Medulla oblongata (tissue), 1 donor: ENCODE measurements around the gene RPEL1.

Source experiments
- DNase-seq: peaks from one replicate; pipeline ENCODE4 v3.0.0-alpha.2; 2015; ENCODE audit errors: extremely low spot score

Gene RPEL1

GRCh38 chr10:103278862-103279298, 33.2 kb downstream of the RPEL1 start:
- DNase-seq, result no peak

GRCh38 chr10:103280031-103280430, 34.3 kb downstream of the RPEL1 start:
- DNase-seq, result no peak

- no peak for DNase-seq
These were observed 34.8 kb downstream of the RPEL1 start for GRCh38 chr10:103280506-103280905.

- DNase-seq, result no peak
These were observed 36.1 kb downstream of the RPEL1 start for GRCh38 chr10:103281753-103282152.

GRCh38 chr10:103282961-103283360, 37.3 kb downstream of the RPEL1 start:
- DNase-seq, result no peak

GRCh38 chr10:103284170-103284569, 38.5 kb downstream of the RPEL1 start:
- DNase-seq, result no peak

- no peak for DNase-seq
These were observed 42.3 kb downstream of the RPEL1 start for GRCh38 chr10:103287992-103288391.

- no peak for DNase-seq
These were observed 45.9 kb downstream of the RPEL1 start for GRCh38 chr10:103291588-103291987.

GRCh38 chr10:103295374-103296015, 49.8 kb downstream of the RPEL1 start:
- no peak for DNase-seq
